ENCODE results near the gene PCNX1. TPM values are rescaled to one million over a fixed set of nuclear protein-coding genes. Genes with fewer than 3 reads are reported as not detected.
A peak's percentile ranks its signal among the peaks of the same experiment; 100 is the strongest.

The PCNX1 gene
- total and polyA plus RNA-seq, 2 donors (not counting 1 experiment from before 2014, with no cell fraction given): 35.7 to 69.4 TPM

GRCh38 chr14:70926235-70926830, 19.1 kb downstream of the PCNX1 start:
- Histone ChIP-seq H3K4me3 (replicated peaks in 1 of 4; ENCODE audit: control extremely low read depth in 1 of 4, insufficient read depth in 1 of 4, low read depth in 3 of 4, low read length in 4 of 4) (no peak overlapping the region), H3K36me3 (ENCODE audit: control insufficient read depth, insufficient read depth, low read length) (no peaks in the 10 kb centered on the region), H3K4me1 (ENCODE audit: control insufficient read depth, extremely low read depth, insufficient read depth, low read length) (peaks cover 3% of the 10 kb centered on the region), H3K9me3 (ENCODE audit: control insufficient read depth, insufficient read depth, low read depth, low read length) (no peaks in the 10 kb centered on the region), H3K9ac (ENCODE audit: insufficient read depth, low read length) (no peak overlapping the region), H3K27me3 (ENCODE audit: control insufficient read depth, insufficient read depth, low read length) (no peaks in the 10 kb centered on the region), H2AFZ (ENCODE audit: low read length) (no peak overlapping the region), H4K20me1 (ENCODE audit: control insufficient read depth, extremely low read depth, insufficient read depth, low read length) (peaks cover 1% of the 10 kb centered on the region), H3K27ac (ENCODE audit: insufficient read depth, low read length) (no peak overlapping the region), H3K79me2 (ENCODE audit: control insufficient read depth, insufficient read depth, low read length) (peaks cover 71% of the 10 kb centered on the region), H3K4me2 (ENCODE audit: extremely low read depth, insufficient read depth, low read length) (no peak overlapping the region)
- no peak for DNase-seq (ENCODE audit: low read depth in 2 of 2)
- TF ChIP-seq CTCF (conservative IDR thresholded peaks at IDR 0.05 in 1 of 2, IDR thresholded peaks at IDR 0.05 in 1 of 2; ENCODE audit: low read depth in 1 of 2, low read length in 2 of 2) (no peak), EZH2 (IDR thresholded peaks at IDR 0.05; ENCODE audit: low read length, missing control alignments) (no peak)

- Histone ChIP-seq H3K9ac (ENCODE audit: insufficient read depth, low read length) (no peak overlapping the region), H3K4me1 (ENCODE audit: control insufficient read depth, extremely low read depth, insufficient read depth, low read length) (peaks cover 7% of the 10 kb centered on the region), H3K4me3 (replicated peaks in 1 of 4; ENCODE audit: control extremely low read depth in 1 of 4, insufficient read depth in 1 of 4, low read depth in 3 of 4, low read length in 4 of 4) (no peak overlapping the region), H4K20me1 (ENCODE audit: control insufficient read depth, extremely low read depth, insufficient read depth, low read length) (no peaks in the 10 kb centered on the region), H3K79me2 (ENCODE audit: control insufficient read depth, insufficient read depth, low read length) (peaks cover 63% of the 10 kb centered on the region), H3K9me3 (ENCODE audit: control insufficient read depth, insufficient read depth, low read depth, low read length) (no peaks in the 10 kb centered on the region), H3K27ac (ENCODE audit: insufficient read depth, low read length) (no peak overlapping the region), H2AFZ (ENCODE audit: low read length) (no peak overlapping the region), H3K36me3 (ENCODE audit: control insufficient read depth, insufficient read depth, low read length) (no peaks in the 10 kb centered on the region), H3K4me2 (ENCODE audit: extremely low read depth, insufficient read depth, low read length) (no peak overlapping the region), H3K27me3 (ENCODE audit: control insufficient read depth, insufficient read depth, low read length) (no peaks in the 10 kb centered on the region)
- DNase-seq (ENCODE audit: low read depth in 2 of 2): peak in 1 of 2 donors; percentile 46
- no peak for TF ChIP-seq EZH2 (IDR thresholded peaks at IDR 0.05; ENCODE audit: low read length, missing control alignments)
- no peak for TF ChIP-seq CTCF (conservative IDR thresholded peaks at IDR 0.05 in 1 of 2, IDR thresholded peaks at IDR 0.05 in 1 of 2; ENCODE audit: low read depth in 1 of 2, low read length in 2 of 2)
Observed at GRCh38 chr14:70931008-70931407, 23.7 kb downstream of the PCNX1 start.

GRCh38 chr14:70934084-70934483, 26.8 kb downstream of the PCNX1 start:
- Histone ChIP-seq H3K4me2 (ENCODE audit: extremely low read depth, insufficient read depth, low read length) (peak overlapping the region; percentile 71), H3K9me3 (ENCODE audit: control insufficient read depth, insufficient read depth, low read depth, low read length) (no peaks in the 10 kb centered on the region)

More at GRCh38 chr14:70934084-70934483, 26.8 kb downstream of the PCNX1 start:
- Histone ChIP-seq H3K36me3 (ENCODE audit: control insufficient read depth, insufficient read depth, low read length) (no peaks in the 10 kb centered on the region), H3K27ac (ENCODE audit: insufficient read depth, low read length) (peak overlapping the region; percentile 53), H3K79me2 (ENCODE audit: control insufficient read depth, insufficient read depth, low read length) (peaks cover 41% of the 10 kb centered on the region), H3K4me3 (replicated peaks in 1 of 4; ENCODE audit: control extremely low read depth in 1 of 4, insufficient read depth in 1 of 4, low read depth in 3 of 4, low read length in 4 of 4) (no peak overlapping the region), H2AFZ (ENCODE audit: low read length) (no peak overlapping the region), H4K20me1 (ENCODE audit: control insufficient read depth, extremely low read depth, insufficient read depth, low read length) (no peaks in the 10 kb centered on the region), H3K27me3 (ENCODE audit: control insufficient read depth, insufficient read depth, low read length) (no peaks in the 10 kb centered on the region), H3K4me1 (ENCODE audit: control insufficient read depth, extremely low read depth, insufficient read depth, low read length) (peaks cover 7% of the 10 kb centered on the region), H3K9ac (ENCODE audit: insufficient read depth, low read length) (peak overlapping the region; percentile 7)
- peak in 1 of 2 donors; percentile 79 for DNase-seq (ENCODE audit: low read depth in 2 of 2)
- TF ChIP-seq EZH2 (IDR thresholded peaks at IDR 0.05; ENCODE audit: low read length, missing control alignments) (no peak), CTCF (conservative IDR thresholded peaks at IDR 0.05 in 1 of 2, IDR thresholded peaks at IDR 0.05 in 1 of 2; ENCODE audit: low read depth in 1 of 2, low read length in 2 of 2) (no peak)
